Mesodermal cell (in vitro differentiated cells): Measurements from ENCODE around the gene MS4A6E.
"Not testable (repeated sequence)": the region's sequence is repeated elsewhere in the genome, so short reads cannot be mapped to it uniquely, and the experiment has no call there.

ENCODE experiments used
- H3K27ac ChIP-seq: 2 replicates; pipeline ENCODE4 v1.7.0; 2013; ENCODE audit warnings: mild to moderate bottlenecking, low read depth, low read length, moderate library complexity; ENCODE audit not compliant: severe bottlenecking
- H3K36me3 ChIP-seq: 2 replicates; pipeline ENCODE4 v1.7.1; 2013; ENCODE audit warnings: mild to moderate bottlenecking, low read length, moderate library complexity; ENCODE audit not compliant: control insufficient read depth, insufficient read depth
- H3K4me1 ChIP-seq: one replicate; pipeline ENCODE4 v1.7.1; 2013; ENCODE audit warnings: mild to moderate bottlenecking, low read length; ENCODE audit not compliant: insufficient read depth, control insufficient read depth, poor library complexity, severe bottlenecking
- H3K4me3 ChIP-seq: 2 replicates; pipeline ENCODE4 v1.7.0; 2013; ENCODE audit warnings: low read length, control low read depth, mild to moderate bottlenecking; ENCODE audit not compliant: insufficient read depth, poor library complexity, severe bottlenecking; ENCODE audit errors: extremely low read depth
- H3K9me3 ChIP-seq: 2 replicates; pipeline ENCODE4 v1.7.1; 2013; ENCODE audit warnings: mild to moderate bottlenecking, low read length, moderate library complexity; ENCODE audit not compliant: control insufficient read depth
- WGBS, 2 experiments: methylation state at CpG; one replicate each; pipeline ENCODE4 v1.1.5; 2013; ENCODE audit warnings: missing lambda C conversion rate in 2 of 2; ENCODE audit not compliant: insufficient coverage in 2 of 2; 5-methylcytosine and 5-hydroxymethylcytosine counted together

The MS4A6E gene

GRCh38 chr11:60357771-60358170 is 30.7 kb downstream of the MS4A6E start:
- Histone ChIP-seq H3K9me3 (peaks cover 19% of the 10 kb centered on the region), H3K4me1 (no peaks in the 10 kb centered on the region), H3K36me3 (no peaks in the 10 kb centered on the region), H3K27ac (no peak overlapping the region), H3K4me3 (no peak overlapping the region)
- no CpG with 5 or more reads among the region's 2 CpGs for WGBS, 2 experiments

- no peak overlapping the region for H3K4me3 ChIP-seq
- no peaks in the 10 kb centered on the region for H3K36me3 ChIP-seq
- no peak overlapping the region for H3K27ac ChIP-seq
- WGBS, 2 experiments = 88 to 90% methylated on average over 3 of the region's 4 CpGs
- no peaks in the 10 kb centered on the region for H3K4me1 ChIP-seq
- H3K9me3 ChIP-seq = peaks cover 14% of the 10 kb centered on the region
These were observed 33.6 kb downstream of the MS4A6E start for GRCh38 chr11:60360621-60361020.

GRCh38 chr11:60362241-60362640 is 35.2 kb downstream of the MS4A6E start:
- 86 to 89% methylated on average over 1 of the region's 1 CpG for WGBS, 2 experiments
- no peaks in the 10 kb centered on the region for H3K4me1 ChIP-seq

GRCh38 chr11:60363542-60364470 is 36.8 kb downstream of the MS4A6E start:
- Histone ChIP-seq H3K4me1 (no peaks in the 10 kb centered on the region), H3K36me3 (no peaks in the 10 kb centered on the region)
- WGBS, 2 experiments = 51% methylated on average over 2 of the region's 7 CpGs; no CpG with 5 or more reads in 1 of the 2 experiments

More at GRCh38 chr11:60362241-60362640, 35.2 kb downstream of the MS4A6E start:
- H3K4me3 ChIP-seq = no peak overlapping the region
- H3K9me3 ChIP-seq = peaks cover 14% of the 10 kb centered on the region
- no peaks in the 10 kb centered on the region for H3K36me3 ChIP-seq
- H3K27ac ChIP-seq = no peak overlapping the region

GRCh38 chr11:60366262-60366904 is 39.3 kb downstream of the MS4A6E start:
- H3K4me1 ChIP-seq, H3K36me3 ChIP-seq, H3K9me3 ChIP-seq, H3K4me3 ChIP-seq, H3K27ac ChIP-seq: not testable (repeated sequence)
- WGBS, 2 experiments = 73 to 96% methylated on average over 3 to 7 of the region's 15 CpGs

More at GRCh38 chr11:60363542-60364470, 36.8 kb downstream of the MS4A6E start:
- Histone ChIP-seq H3K4me3 (no peak overlapping the region), H3K9me3 (peaks cover 14% of the 10 kb centered on the region), H3K27ac (no peak overlapping the region)

- no peak overlapping the region for H3K27ac ChIP-seq
- H3K4me3 ChIP-seq = no peak overlapping the region
- no peaks in the 10 kb centered on the region for H3K36me3 ChIP-seq
- no peaks in the 10 kb centered on the region for H3K4me1 ChIP-seq
- 20 to 38% methylated on average over 1 of the region's 2 CpGs for WGBS, 2 experiments
- no peaks in the 10 kb centered on the region for H3K9me3 ChIP-seq
These were observed 40.0 kb downstream of the MS4A6E start for GRCh38 chr11:60367009-60367408.

GRCh38 chr11:60367896-60368295 is 40.8 kb downstream of the MS4A6E start:
- WGBS, 2 experiments = 95 to 97% methylated on average over 17 to 19 of the region's 19 CpGs
- H3K27ac ChIP-seq = no peak overlapping the region
- H3K4me3 ChIP-seq = no peak overlapping the region
- no peaks in the 10 kb centered on the region for H3K4me1 ChIP-seq
- H3K9me3 ChIP-seq = no peaks in the 10 kb centered on the region
- no peaks in the 10 kb centered on the region for H3K36me3 ChIP-seq

GRCh38 chr11:60370252-60370810 is 43.3 kb downstream of the MS4A6E start:
- Histone ChIP-seq H3K9me3 (no peaks in the 10 kb centered on the region), H3K4me1 (no peaks in the 10 kb centered on the region), H3K27ac (no peak overlapping the region), H3K4me3 (no peak overlapping the region), H3K36me3 (no peaks in the 10 kb centered on the region)
- 70 to 100% methylated on average over 1 of the region's 2 CpGs for WGBS, 2 experiments

GRCh38 chr11:60370811-60371298 is 43.8 kb downstream of the MS4A6E start:
- Histone ChIP-seq H3K4me3 (no peak overlapping the region), H3K36me3 (no peaks in the 10 kb centered on the region), H3K4me1 (no peaks in the 10 kb centered on the region), H3K9me3 (no peaks in the 10 kb centered on the region), H3K27ac (no peak overlapping the region)
- 85 to 94% methylated on average over 3 to 5 of the region's 5 CpGs for WGBS, 2 experiments

GRCh38 chr11:60371386-60371785 is 44.3 kb downstream of the MS4A6E start:
- Histone ChIP-seq H3K9me3 (no peaks in the 10 kb centered on the region), H3K36me3 (no peaks in the 10 kb centered on the region)
- WGBS, 2 experiments = no CpG with 5 or more reads among the region's 3 CpGs

More at GRCh38 chr11:60371386-60371785, 44.3 kb downstream of the MS4A6E start:
- no peak overlapping the region for H3K27ac ChIP-seq
- no peaks in the 10 kb centered on the region for H3K4me1 ChIP-seq
- no peak overlapping the region for H3K4me3 ChIP-seq
